ENCODE measurements around the gene LDLRAD3. TPM values are rescaled to one million over a fixed set of nuclear protein-coding genes. Genes with fewer than 3 reads are reported as not detected.

Gene LDLRAD3
- total RNA-seq, 1 donor from 2014 or later: 7.7 TPM

DNA sequence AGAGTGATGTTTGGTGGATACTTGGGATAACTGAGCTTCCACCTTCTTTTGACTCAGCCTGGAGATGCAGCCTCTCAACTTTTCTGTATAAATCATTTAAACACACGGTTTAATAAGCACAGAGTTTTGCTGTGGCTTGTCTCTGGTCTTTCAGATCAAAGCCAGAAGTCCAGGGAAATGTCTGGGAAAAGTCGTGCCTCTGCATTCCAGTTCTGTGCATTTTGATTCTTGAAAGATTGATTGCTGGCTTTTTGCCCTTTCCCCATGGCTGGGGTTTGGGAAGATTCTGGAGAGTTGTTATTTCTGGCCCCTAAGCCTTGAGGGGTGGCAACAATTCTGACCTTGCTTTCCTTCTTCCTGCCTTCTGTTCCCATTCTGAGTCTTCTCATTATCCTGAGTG, 191.2 kb downstream of the LDLRAD3 start:
- intact Hi-C loops (cut with DNase I): no loop called here
- ATAC-seq (no peak), DNase-seq (no peak)
- no peaks in the 10 kb centered on the region for H3K9me3 ChIP-seq
- no peaks in the 10 kb centered on the region for H3K4me1 ChIP-seq
- H3K27me3 ChIP-seq (ENCODE audit: low read depth): no peaks in the 10 kb centered on the region
- no peak overlapping the region for H3K27ac ChIP-seq
- H3K4me3 ChIP-seq: no peak overlapping the region
- TF ChIP-seq, protein P1, sequence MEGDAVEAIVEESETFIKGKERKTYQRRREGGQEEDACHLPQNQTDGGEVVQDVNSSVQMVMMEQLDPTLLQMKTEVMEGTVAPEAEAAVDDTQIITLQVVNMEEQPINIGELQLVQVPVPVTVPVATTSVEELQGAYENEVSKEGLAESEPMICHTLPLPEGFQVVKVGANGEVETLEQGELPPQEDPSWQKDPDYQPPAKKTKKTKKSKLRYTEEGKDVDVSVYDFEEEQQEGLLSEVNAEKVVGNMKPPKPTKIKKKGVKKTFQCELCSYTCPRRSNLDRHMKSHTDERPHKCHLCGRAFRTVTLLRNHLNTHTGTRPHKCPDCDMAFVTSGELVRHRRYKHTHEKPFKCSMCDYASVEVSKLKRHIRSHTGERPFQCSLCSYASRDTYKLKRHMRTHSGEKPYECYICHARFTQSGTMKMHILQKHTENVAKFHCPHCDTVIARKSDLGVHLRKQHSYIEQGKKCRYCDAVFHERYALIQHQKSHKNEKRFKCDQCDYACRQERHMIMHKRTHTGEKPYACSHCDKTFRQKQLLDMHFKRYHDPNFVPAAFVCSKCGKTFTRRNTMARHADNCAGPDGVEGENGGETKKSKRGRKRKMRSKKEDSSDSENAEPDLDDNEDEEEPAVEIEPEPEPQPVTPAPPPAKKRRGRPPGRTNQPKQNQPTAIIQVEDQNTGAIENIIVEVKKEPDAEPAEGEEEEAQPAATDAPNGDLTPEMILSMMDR (IDR thresholded peaks at IDR 0.05): no peak
- H3K36me3 ChIP-seq: no peaks in the 10 kb centered on the region

DNA sequence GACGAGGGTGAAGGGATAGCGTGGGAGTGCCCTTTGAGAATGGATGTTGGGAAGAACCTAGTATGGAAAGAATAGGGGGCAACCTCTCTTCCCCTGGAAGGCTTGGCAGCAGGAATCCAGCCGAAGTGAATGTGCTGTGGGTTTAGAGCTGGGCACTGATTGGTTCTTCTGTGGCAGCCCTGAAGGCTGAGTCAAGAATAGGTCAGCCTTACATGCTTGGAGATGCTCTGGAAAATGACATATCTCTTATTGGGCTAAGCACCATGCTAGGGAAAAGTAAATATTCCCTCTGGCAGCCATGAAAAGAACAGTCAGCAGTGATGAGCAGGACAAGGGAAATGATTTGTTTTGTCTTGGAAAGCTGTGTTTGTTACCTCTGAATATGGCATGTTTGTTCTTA, 195.9 kb downstream of the LDLRAD3 start:
- Histone ChIP-seq H3K4me1 (no peaks in the 10 kb centered on the region), H3K9me3 (no peaks in the 10 kb centered on the region), H3K36me3 (no peaks in the 10 kb centered on the region), H3K27ac (no peak overlapping the region), H3K4me3 (no peak overlapping the region), H3K27me3 (ENCODE audit: low read depth) (no peaks in the 10 kb centered on the region)
- ATAC-seq (no peak), DNase-seq (no peak)
- intact Hi-C loops (cut with DNase I): no loop called here
- TF ChIP-seq, protein P1 (IDR thresholded peaks at IDR 0.05): no peak

DNA sequence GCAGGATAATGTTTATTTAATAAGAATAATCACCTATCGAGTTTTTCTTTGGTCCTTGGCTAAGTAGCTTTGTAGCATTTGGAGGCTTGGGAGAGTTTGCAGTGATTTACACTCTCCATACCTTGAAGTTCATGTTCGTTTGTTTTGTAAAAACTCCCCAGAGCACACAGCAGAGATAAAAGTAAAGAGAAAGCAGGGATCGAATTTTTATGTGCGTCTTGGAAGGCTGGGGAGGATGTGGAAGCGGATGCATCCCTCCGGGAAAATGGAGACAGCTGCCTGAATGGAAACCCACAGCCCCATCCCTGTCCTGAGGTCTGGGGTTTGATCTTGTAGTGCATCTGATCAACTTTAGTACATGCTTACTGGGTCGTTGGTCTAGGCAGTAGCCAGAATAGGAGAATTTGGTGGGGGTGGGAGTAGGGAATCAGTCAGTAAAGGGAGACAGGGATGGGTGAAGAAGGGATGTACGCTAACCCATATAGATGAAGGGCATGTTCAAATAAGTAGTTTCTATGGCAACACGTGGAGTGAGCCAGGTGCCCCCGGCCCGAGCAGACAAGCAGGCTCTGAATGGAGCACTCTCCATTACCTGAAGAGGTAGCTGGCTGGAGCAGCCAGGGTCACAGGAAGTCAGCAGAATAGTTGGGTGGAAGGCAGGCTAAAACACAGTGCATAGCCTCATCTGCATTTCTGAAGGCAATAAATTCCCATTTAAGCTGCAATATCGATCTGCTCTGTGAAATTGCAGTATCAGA, 197.5 kb downstream of the LDLRAD3 start:
- TF ChIP-seq, protein P1 (IDR thresholded peaks at IDR 0.05): no peak
- no peaks in the 10 kb centered on the region for H3K36me3 ChIP-seq
- H3K27me3 ChIP-seq (ENCODE audit: low read depth): no peaks in the 10 kb centered on the region
- H3K27ac ChIP-seq: no peak overlapping the region
- no peak for ATAC-seq
- no peak overlapping the region for H3K4me3 ChIP-seq
- intact Hi-C loops (cut with DNase I): no loop called here
- H3K9me3 ChIP-seq: no peaks in the 10 kb centered on the region
- no peaks in the 10 kb centered on the region for H3K4me1 ChIP-seq
- DNase-seq: no peak

DNA sequence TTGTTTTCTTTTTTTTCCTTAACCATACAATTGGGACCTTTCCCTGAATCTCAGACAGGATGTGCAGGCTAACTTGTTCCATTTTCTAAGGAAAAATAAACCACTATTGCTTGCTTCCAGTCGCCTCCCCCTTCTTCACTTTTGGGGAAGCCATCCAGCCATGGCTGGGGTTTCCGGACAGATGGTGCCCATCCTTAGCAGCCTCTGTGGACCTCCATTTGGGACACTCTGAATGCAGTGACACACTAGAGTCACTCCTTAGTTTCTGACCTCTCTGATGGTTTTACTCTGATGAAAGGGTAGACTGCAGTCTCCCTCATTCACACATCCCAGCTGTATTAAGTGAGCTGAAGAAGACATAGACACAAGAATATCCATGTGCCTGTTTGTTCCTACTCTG, 198.1 kb downstream of the LDLRAD3 start:
- Histone ChIP-seq H3K36me3 (no peaks in the 10 kb centered on the region), H3K9me3 (no peaks in the 10 kb centered on the region), H3K4me1 (no peaks in the 10 kb centered on the region), H3K27ac (no peak overlapping the region), H3K4me3 (no peak overlapping the region), H3K27me3 (ENCODE audit: low read depth) (no peaks in the 10 kb centered on the region)
- TF ChIP-seq, protein P1 (IDR thresholded peaks at IDR 0.05): no peak
- no peak for DNase-seq
- intact Hi-C loops (cut with DNase I): no loop called here
- no peak for ATAC-seq

DNA sequence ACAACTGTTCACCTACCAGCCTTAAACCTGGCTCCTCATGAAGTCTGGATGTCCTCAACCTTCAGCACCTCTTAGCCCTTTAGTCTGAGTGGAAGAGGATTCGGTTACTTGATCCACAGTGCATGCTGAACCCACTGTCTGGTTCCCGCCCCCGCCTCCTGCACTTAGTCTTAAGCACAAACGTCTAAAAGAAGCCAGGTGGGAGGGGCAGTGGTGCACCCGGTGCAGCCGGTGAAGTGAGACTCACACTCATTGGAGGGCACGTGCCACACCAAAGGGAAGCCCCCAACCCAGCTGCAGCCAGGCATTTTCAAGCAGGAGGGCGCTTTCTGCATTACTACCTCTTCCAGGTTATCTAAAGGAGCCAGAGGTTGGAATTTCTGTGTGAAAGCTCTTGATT, 198.6 kb downstream of the LDLRAD3 start:
- Histone ChIP-seq H3K9me3 (no peaks in the 10 kb centered on the region), H3K4me3 (no peak overlapping the region), H3K27ac (no peak overlapping the region), H3K27me3 (ENCODE audit: low read depth) (no peaks in the 10 kb centered on the region), H3K36me3 (no peaks in the 10 kb centered on the region), H3K4me1 (no peaks in the 10 kb centered on the region)
- no peak for ATAC-seq
- TF ChIP-seq, protein P1 (IDR thresholded peaks at IDR 0.05): no peak
- no peak for DNase-seq
- intact Hi-C loops (cut with DNase I): no loop called here

All from lower lobe of right lung (tissue), 2 donors.